Adipose tissue (tissue), 3 donors: ENCODE results near the gene GUCY2D. TPM values are rescaled to one million over a fixed set of nuclear protein-coding genes. Genes with fewer than 3 reads are reported as not detected.

Experiments
- H3K27ac ChIP-seq: one replicate; pipeline ENCODE4 v1.5.1; 2013; ENCODE audit warnings: low read depth, low read length
- WGBS, 3 donors: extraction: QIAGEN DNeasy Blood & Tissue Kit; methylation state at CpG; one replicate each; pipeline ENCODE4 v1.1.7; 2013; 5-methylcytosine and 5-hydroxymethylcytosine counted together
- polyA plus RNA-seq, 3 donors: library from polyadenylated mRNA; stranded (reverse); fragments of 200-250 nt; gene quantifications; one replicate each; pipeline ENCODE4 v1.2.3, GENCODE V29; 2013
- donor health status: healthy with polysubstance abuse.
- donor health status: Bipolar disorder and iron deficiency.
- donor health status: healthy.

GUCY2D gene
- polyA plus RNA-seq, 3 donors, result 0.04 to 0.15 (median 0.11) TPM

DNA sequence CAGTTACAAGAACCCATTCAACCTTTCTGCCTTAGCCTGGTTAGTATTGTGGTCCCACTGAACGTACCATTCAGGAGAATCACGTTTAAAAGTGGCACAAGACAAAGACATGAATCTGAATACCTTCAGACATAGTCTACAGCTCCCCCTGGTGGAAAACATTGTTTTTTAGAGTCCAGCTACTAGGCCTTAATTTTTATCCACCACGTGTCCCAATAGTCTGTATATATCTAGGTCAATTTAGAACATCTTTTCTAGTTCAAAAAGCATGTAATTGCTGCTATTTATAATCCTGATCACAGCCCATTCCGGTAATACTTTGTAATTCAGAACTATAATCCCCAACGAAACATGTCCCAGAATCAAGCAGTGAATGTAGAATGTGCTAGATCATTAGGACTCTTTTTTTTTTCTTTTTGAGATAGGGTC is 13.7 kb upstream of the GUCY2D start:
- no peak overlapping the region for H3K27ac ChIP-seq
- 12 to 18% (median 13%) methylated on average over 5 of the region's 5 CpGs for WGBS, 3 donors

DNA sequence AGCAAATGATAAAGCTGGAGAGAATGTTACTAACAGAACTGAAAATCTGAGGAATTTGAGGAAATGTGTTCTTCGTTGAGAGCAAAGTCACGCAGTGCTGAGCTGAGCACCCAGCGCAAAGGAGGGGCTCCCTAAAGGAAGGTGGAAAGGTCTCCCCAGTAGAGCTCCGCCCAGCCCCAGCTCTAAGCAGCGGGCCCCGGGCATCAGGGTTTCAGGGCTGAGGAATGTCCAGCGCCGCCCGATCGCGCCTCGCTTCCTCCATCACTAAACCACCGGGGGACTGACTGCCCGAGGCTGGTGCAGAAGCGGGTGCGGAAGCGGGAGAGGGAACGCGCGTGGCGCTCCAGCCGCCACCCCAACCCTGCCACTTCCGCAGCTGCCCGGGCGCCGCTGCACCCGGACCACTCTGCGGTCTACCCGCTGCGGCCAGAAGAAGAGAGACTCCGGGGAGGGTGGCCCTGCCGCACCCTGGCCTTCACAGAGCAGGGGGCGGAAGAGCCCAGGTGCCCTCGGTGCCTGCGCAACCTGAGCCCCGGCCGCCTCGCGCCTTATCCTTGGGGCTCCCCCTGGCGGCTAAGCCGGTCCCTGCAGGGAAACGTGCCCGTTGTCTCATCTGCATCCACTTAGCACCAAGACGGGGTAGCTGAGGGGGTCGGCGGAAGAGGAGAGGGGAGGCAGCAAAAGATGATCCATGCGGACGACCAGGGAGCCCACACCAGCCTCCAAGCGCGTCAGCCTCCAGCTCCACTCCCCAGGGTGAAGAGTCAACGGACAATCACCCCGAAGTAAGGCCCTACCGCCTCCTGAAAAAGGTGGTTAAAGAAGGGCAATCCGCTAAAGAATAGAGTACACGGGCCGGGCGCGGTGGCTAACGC is 12.4 kb upstream of the GUCY2D start:
- WGBS, 3 donors, result 2 to 3% (median 2%) methylated on average over 49 to 59 of the region's 59 CpGs

GRCh38 chr17:7992516-7992915 is 9.9 kb upstream of the GUCY2D start:
- no peak overlapping the region for H3K27ac ChIP-seq
- 81 to 90% (median 88%) methylated on average over 2 of the region's 2 CpGs for WGBS, 3 donors

More for the DNA sequence above, 12.4 kb upstream of the GUCY2D start:
- H3K27ac ChIP-seq, result no peak overlapping the region

- no peak overlapping the region for H3K27ac ChIP-seq
- WGBS, 3 donors, result 63 to 74% (median 70%) methylated on average over 3 of the region's 3 CpGs
Observed at GRCh38 chr17:7992924-7993323, 9.5 kb upstream of the GUCY2D start.

DNA sequence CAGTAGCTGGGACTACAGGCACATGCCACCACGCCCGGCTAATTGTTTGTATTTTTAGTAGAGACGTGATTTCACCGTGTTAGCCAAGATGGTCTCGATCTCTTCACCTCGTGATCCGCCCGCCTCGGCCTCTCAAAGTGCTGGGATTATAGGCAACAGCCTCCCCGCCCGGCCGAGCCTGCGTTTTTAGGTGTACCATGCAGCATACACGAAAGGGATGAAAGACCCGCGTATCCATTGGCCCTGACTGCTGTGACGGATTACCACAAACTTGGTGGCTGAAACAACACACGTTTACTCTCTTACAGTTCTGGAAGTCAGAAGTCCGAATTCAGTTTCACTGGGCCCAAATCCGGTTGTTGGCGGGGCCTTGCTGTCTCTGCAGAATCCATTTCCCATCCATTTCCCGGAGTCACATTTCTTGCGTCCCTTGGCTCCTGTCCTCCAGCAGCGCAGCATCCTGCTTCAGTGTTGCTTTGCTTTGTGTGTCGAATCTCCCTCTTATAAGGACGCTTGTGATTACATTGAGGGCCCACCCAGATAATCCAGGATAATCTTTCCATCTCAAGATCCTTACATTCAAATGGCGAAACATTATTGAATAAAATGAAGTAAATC is 8.3 kb upstream of the GUCY2D start:
- WGBS, 3 donors, result 76 to 89% (median 85%) methylated on average over 27 of the region's 27 CpGs
- no peak overlapping the region for H3K27ac ChIP-seq

GRCh38 chr17:7995724-7996123 is 6.7 kb upstream of the GUCY2D start:
- WGBS, 3 donors, result 93 to 96% (median 96%) methylated on average over 2 of the region's 2 CpGs

GRCh38 chr17:7997186-7997585 is 5.2 kb upstream of the GUCY2D start:
- H3K27ac ChIP-seq, result no peak overlapping the region
- 21 to 28% (median 22%) methylated on average over 5 of the region's 5 CpGs for WGBS, 3 donors

More at GRCh38 chr17:7995724-7996123, 6.7 kb upstream of the GUCY2D start:
- no peak overlapping the region for H3K27ac ChIP-seq

DNA sequence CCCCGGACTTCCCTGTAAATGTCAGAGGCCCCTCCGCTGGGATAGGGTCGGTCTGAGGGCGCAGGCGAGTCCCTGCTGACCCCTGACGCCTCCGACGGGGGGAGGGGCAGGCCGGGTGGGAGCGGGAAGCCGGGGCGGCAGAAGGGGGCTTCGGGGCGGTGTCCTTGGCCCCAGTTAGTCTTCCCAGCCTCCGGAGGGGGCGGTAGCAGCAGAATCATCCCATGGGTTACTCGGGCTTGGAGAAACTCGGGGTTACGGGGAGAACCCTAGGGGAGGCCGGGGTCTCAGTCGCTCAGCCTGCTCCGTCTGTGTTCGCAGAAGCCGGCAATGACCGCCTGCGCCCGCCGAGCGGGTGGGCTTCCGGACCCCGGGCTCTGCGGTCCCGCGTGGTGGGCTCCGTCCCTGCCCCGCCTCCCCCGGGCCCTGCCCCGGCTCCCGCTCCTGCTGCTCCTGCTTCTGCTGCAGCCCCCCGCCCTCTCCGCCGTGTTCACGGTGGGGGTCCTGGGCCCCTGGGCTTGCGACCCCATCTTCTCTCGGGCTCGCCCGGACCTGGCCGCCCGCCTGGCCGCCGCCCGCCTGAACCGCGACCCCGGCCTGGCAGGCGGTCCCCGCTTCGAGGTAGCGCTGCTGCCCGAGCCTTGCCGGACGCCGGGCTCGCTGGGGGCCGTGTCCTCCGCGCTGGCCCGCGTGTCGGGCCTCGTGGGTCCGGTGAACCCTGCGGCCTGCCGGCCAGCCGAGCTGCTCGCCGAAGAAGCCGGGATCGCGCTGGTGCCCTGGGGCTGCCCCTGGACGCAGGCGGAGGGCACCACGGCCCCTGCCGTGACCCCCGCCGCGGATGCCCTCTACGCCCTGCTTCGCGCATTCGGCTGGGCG is 542 bp downstream of the GUCY2D start:
- 6 to 22% (median 18%) methylated on average over 64 to 92 of the region's 92 CpGs for WGBS, 3 donors
- H3K27ac ChIP-seq, result no peak overlapping the region

GRCh38 chr17:8003594-8004181 is 1.3 kb downstream of the GUCY2D start:
- 52 to 68% (median 65%) methylated on average over 40 to 44 of the region's 44 CpGs for WGBS, 3 donors
- H3K27ac ChIP-seq, result no peak overlapping the region

- 92 to 98% (median 94%) methylated on average over 6 of the region's 6 CpGs for WGBS, 3 donors
Observed at GRCh38 chr17:8004899-8005298, 2.5 kb downstream of the GUCY2D start.

DNA sequence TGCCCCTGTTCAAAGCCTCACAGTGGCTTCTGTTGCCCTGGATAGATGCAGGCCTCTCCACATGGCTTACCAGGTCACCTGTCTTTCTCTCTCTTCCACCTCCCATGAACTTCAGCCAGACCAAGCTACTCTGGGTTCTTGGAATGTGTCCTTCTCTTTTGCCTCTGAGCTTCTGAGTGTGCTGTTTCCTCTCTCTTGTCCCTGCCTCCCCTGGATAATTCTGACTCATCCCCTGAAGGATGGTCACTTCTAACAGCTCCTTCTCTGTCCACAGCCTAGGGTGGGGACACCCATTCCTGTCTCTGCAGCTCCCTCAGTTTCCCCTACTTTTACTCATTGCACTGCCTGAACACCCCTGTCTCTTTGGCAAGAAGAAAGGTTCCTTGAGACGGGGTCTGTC is 2.9 kb downstream of the GUCY2D start:
- 84 to 98% (median 87%) methylated on average over 1 of the region's 1 CpG for WGBS, 3 donors

More at GRCh38 chr17:8004899-8005298, 2.5 kb downstream of the GUCY2D start:
- no peak overlapping the region for H3K27ac ChIP-seq

DNA sequence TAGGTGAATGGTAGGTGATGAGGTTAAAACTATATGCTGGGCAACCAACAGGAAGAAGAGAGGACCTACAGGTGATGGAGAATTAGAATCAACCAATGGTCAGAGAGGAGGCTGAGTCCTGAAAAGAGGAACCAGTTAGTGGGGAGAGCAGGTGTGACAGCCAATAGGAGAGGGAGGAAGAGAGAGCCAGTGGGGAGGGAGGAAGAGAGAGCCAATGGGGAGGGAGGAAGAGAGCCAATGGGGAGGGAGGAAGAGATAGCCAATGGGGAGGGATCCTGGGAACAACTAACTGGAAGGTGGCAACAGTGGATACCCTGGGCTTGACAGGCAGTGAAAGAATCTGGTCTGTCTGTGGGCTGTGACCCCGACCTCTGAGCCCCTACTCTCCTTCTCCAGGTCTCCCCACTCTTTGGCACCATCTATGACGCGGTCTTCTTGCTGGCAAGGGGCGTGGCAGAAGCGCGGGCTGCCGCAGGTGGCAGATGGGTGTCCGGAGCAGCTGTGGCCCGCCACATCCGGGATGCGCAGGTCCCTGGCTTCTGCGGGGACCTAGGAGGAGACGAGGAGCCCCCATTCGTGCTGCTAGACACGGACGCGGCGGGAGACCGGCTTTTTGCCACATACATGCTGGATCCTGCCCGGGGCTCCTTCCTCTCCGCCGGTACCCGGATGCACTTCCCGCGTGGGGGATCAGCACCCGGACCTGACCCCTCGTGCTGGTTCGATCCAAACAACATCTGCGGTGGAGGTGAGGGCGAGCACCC is 3.7 kb downstream of the GUCY2D start:
- 92 to 95% (median 94%) methylated on average over 27 to 30 of the region's 30 CpGs for WGBS, 3 donors
- H3K27ac ChIP-seq, result no peak overlapping the region

More for the DNA sequence above, 2.9 kb downstream of the GUCY2D start:
- no peak overlapping the region for H3K27ac ChIP-seq

DNA sequence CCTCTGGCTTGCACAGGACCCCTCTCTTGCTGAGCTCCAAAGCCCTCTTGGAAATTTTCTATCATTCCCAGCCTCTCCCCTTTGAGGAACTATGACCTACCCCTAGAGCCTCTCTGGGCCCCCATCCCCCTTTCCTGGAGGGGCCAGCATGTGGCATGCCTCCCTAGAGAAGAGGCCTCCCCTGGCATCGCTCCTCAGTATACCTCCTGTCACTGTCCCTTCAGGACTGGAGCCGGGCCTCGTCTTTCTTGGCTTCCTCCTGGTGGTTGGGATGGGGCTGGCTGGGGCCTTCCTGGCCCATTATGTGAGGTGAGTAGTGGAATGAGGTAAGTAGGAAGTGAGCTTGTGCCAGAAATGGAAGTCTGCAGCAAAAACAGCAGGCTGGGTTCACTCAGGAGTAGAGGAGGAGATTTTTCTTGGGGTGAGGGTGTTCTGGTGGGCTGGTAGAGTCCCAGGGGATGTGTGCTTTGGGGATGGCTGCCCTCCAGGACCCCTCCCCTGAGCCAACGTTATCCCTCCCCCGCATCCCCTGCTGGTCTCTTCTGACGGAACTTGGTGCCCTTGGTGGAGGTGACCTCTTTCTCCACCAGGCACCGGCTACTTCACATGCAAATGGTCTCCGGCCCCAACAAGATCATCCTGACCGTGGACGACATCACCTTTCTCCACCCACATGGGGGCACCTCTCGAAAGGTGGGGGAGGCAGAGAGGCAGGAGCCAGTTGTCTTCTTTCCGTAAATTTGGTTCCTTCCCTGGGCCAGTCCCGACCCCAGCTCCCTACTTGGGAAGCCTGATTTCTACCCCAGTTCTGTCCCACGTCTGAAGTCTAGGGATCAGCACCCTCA is 4.6 kb downstream of the GUCY2D start:
- H3K27ac ChIP-seq, result no peak overlapping the region
- 69 to 82% (median 79%) methylated on average over 14 of the region's 14 CpGs for WGBS, 3 donors

DNA sequence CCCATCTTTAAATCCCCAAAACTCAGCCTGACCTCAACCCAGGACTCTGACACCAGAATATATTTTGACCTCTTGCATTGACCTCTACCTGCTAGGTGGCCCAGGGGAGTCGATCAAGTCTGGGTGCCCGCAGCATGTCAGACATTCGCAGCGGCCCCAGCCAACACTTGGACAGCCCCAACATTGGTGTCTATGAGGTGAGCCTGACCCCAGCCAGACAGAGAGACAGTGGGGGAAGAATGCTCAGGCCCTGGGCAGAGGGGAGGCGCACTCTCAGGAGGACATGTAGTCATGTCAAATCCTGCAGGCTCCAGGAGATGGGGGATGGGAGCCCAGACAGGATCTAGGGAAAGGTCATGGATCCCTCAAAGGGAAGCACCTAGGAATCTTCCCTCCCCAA is 5.4 kb downstream of the GUCY2D start:
- no peak overlapping the region for H3K27ac ChIP-seq
- WGBS, 3 donors, result 92 to 94% (median 94%) methylated on average over 5 of the region's 5 CpGs

- 83 to 88% (median 87%) methylated on average over 13 to 15 of the region's 15 CpGs for WGBS, 3 donors
- no peak overlapping the region for H3K27ac ChIP-seq
Observed at GRCh38 chr17:8012045-8012580, 9.7 kb downstream of the GUCY2D start.

DNA sequence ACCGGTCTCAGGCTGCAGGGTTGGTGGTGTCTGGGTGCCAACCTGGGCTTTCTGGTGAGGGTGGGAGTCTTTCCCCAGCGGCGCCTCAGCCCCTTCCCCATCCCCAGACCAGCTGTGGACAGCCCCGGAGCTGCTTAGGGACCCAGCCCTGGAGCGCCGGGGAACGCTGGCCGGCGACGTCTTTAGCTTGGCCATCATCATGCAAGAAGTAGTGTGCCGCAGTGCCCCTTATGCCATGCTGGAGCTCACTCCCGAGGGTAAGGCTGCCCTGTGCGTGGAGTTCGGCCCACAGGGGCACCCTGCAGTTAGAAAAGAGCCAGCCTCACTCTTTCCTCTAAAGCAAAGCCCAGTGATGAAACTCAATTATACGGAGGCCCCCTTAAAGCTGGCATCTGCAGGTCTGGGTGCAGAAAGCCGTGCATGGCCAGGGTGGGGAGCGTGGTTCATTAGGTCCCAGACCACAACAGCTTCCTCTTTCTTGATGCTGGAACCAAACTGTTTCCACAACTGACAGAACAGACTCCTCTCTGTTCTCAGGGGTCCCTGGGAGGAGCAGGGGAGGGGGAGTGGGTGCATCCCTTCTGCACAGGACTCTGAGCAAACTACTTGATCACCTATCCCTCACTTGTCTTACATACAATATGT is 10.7 kb downstream of the GUCY2D start:
- no peak overlapping the region for H3K27ac ChIP-seq
- 71 to 82% (median 75%) methylated on average over 17 of the region's 17 CpGs for WGBS, 3 donors
